Activated naive CD4-positive, alpha-beta T cell treated with anti-CD3 and anti-CD28 coated beads for 36 hours (primary cell): ENCODE results near the gene TEX101. TPM values are rescaled to one million over a fixed set of nuclear protein-coding genes. Genes with fewer than 3 reads are reported as not detected.

Experiments
- CTCF ChIA-PET: fragments of 350-600 bp; sonication (Branson Sonifier 250); formaldehyde crosslinking; loops from one replicate; lab custom pipeline; 2021; ENCODE audit warnings: antibody characterized with exemption; lab: Charles Lee
- DNase-seq: peaks from one replicate; pipeline ENCODE4 v3.0.0-alpha.2; 2020
- H3K27ac Mint-ChIP-seq: one replicate; pipeline ENCODE4 v1.8.0; 2021; ENCODE audit warnings: mild to moderate bottlenecking, mixed read lengths
- H3K27me3 Mint-ChIP-seq: one replicate; pipeline ENCODE4 v1.8.0; 2021; ENCODE audit warnings: low read depth, mixed read lengths
- H3K36me3 Mint-ChIP-seq: one replicate; pipeline ENCODE4 v1.8.0; 2021; ENCODE audit warnings: low read depth, mixed read lengths
- H3K4me1 Mint-ChIP-seq: one replicate; pipeline ENCODE4 v1.8.0; 2021; ENCODE audit warnings: low read depth, mixed read lengths
- H3K4me3 Mint-ChIP-seq: one replicate; pipeline ENCODE4 v1.8.0; 2021; ENCODE audit warnings: mild to moderate bottlenecking, moderate library complexity, mixed read lengths
- H3K9me3 Mint-ChIP-seq: one replicate; pipeline ENCODE4 v1.8.0; 2021; ENCODE audit warnings: mixed read lengths
- intact Hi-C: fragments of 100-400 bp; cut with micrococcal nuclease; formaldehyde crosslinking; loops from one replicate; pipeline ENCODE4 v1.15.1; 2023
- total RNA-seq, 2 experiments: library from RNA; stranded (reverse); gene quantifications; one replicate each; pipeline ENCODE4 v1.2.3, GENCODE V29; 2021

The TEX101 gene
- total RNA-seq, 2 experiments from 2014 or later: not detected

DNA sequence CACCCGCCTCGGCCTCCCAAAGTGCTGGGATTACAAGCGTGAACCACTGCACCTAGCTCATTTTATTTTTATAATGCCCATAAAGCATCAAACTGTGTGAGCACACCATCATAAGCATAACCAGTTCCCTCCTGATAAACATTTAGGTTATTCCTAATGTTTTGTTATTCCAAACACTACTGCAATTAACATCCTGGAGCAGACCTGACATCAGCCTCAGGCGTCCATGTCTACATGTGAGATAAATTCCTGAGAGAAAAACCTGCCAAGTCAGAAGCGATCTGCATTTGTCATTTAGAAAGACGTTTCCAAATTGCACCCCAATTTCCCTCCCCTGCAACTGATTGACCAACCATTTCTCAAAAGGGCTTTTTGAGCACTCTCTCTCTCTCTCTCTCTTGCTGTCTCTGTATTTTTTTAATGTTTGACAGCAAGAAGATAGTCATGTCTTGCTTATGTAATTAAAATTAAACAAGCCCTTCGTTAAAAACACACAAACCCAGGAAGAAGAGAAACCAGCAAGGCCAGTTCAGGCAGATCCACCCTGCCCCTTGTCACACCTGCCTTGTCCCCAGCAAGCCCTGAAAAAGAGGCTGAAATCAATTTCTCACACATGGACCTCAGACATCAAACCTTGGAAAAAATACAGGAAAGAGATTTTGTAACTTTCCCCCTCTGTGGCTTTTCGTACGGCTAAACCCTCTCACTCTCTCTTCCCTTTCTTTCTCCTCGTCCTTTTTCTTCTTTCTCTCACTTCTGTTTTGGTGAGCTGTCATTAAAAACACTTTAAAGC lies 40.8 kb downstream of the TEX101 start:
- intact Hi-C loops: no loop called here
- H3K9me3 Mint-ChIP-seq: peaks cover 4% of the 10 kb centered on the region
- no peak overlapping the region for H3K4me3 Mint-ChIP-seq
- H3K4me1 Mint-ChIP-seq: peaks cover 8% of the 10 kb centered on the region
- H3K36me3 Mint-ChIP-seq: no peaks in the 10 kb centered on the region
- CTCF ChIA-PET: interaction anchor here (1.6 kb wide), 1 partner anchor 64 kb away, joined by 4 read pairs; no protein-coding TSS in a partner anchor
- no peak overlapping the region for H3K27ac Mint-ChIP-seq
- DNase-seq: no peak
- no peaks in the 10 kb centered on the region for H3K27me3 Mint-ChIP-seq

DNA sequence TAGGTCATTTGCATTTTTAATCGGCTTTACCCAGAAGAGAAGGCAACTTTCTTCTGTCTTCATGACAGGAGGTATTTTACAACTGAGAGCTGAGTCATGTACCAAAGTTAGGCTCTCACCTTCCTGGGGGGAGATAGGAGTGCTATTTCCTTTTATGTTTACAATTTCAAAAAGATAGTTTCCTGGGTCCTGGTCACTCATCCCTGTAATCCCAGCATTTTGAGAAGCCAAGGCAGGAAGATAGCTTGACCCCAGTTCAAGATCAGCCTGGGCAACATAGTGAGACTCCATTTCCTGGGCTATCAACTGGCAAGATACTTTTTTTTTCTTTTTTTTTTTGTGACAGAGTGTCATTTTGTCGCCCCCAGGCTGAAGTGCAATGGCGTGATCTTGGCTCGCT lies 43.1 kb downstream of the TEX101 start:
- H3K4me3 Mint-ChIP-seq: no peak overlapping the region
- peaks cover 16% of the 10 kb centered on the region for H3K4me1 Mint-ChIP-seq
- H3K27ac Mint-ChIP-seq: no peak overlapping the region
- H3K36me3 Mint-ChIP-seq: no peaks in the 10 kb centered on the region
- no peaks in the 10 kb centered on the region for H3K27me3 Mint-ChIP-seq
- H3K9me3 Mint-ChIP-seq: no peaks in the 10 kb centered on the region
- no peak for DNase-seq
- intact Hi-C loops: no loop called here
- CTCF ChIA-PET: interaction anchor here (0.7 to 1.5 kb wide), 2 partner anchors 11 to 132 kb away, joined by 3 to 7 read pairs; no protein-coding TSS in a partner anchor

DNA sequence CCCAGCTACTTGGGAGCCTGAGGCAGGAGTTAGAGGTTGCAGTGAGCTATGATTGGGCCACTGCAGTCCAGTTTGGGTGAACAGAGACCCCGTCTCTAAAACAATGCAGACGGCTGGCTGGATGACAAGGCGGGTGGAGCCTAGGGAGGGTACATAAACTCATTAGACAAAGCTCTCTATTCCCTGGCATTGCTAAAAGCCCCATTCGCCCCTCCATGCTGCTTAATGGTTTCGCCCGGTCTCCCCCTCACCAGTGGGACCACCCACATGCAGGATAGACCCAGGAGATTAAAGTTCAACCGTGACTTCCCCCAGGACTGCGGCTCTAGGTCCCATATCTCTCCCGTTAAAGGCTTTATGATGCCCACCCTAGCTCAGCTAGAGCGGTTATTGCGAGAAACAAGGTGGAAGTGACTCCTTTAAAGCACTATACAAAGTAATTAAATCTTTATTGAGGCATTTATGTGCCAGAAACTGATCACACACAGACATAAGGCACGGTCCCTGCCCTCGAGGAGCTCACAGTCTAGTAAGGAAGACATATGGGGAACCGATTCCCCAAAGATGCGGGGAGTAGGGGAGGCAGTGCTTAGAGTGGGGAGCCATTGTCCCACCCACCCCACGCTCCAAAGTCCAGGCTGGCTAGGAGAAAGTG lies 45.8 kb downstream of the TEX101 start:
- Mint-ChIP-seq H3K4me1 (peaks cover 24% of the 10 kb centered on the region), H3K27ac (no peak overlapping the region), H3K36me3 (no peaks in the 10 kb centered on the region), H3K9me3 (no peaks in the 10 kb centered on the region), H3K4me3 (no peak overlapping the region), H3K27me3 (no peaks in the 10 kb centered on the region)
- no peak for DNase-seq
- intact Hi-C loops: loop anchor here (10.0 kb wide), 1 partner anchor 324 kb away; the partner anchor contains the start of gene KCNN4
- CTCF ChIA-PET: interaction anchor here (0.6 to 2.4 kb wide), 6 partner anchors 12 to 64 kb away, joined by 3 to 11 read pairs (median 4); no protein-coding TSS in a partner anchor

DNA sequence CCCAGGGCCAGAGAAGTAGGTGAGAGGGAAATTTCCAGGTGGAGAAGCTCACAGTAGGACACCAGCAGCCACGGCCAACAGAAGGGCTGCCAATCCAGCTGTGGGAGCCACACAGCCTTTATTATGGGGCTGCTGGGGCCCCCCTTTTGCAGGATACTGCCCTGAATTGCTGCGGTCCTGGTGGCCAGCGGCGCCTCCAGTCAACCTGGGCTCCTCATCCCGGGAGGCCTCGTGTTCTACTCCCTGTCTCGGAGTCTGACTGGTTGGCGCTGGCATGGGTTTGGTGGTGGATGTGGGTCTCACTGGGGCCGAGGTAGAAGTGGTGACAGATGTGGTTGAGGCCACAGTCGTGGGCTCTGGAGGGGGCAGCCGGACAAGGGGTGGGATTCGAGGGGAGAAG lies 46.6 kb downstream of the TEX101 start:
- CTCF ChIA-PET: interaction anchor here (0.7 to 2.4 kb wide), 4 partner anchors 8 to 57 kb away, joined by 3 to 11 read pairs (median 3); no protein-coding TSS in a partner anchor
- peaks cover 24% of the 10 kb centered on the region for H3K4me1 Mint-ChIP-seq
- H3K36me3 Mint-ChIP-seq: no peaks in the 10 kb centered on the region
- no peak for DNase-seq
- no peak overlapping the region for H3K4me3 Mint-ChIP-seq
- intact Hi-C loops: loop anchor here (10.0 kb wide), 1 partner anchor 323 kb away; the partner anchor contains the start of gene KCNN4
- no peaks in the 10 kb centered on the region for H3K9me3 Mint-ChIP-seq
- no peak overlapping the region for H3K27ac Mint-ChIP-seq
- H3K27me3 Mint-ChIP-seq: no peaks in the 10 kb centered on the region

DNA sequence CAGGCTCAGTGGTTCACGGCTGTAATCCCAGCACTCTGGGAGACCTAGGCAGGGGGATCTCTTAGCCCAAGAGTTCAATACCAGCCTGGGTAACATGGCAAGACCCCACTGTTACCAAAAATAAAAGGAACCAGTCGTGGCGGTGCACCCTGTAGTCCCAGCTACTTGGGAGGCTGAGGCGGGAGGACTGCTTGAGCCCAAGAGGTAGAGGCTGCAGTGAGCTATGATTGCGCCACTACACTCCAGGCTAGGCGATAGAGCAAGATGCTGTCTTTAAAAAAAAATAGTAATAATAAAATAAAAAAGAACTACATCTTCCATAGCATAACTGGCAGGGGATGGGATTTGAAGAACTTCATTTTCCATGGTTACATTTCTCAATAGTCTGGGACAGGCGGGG lies 47.7 kb downstream of the TEX101 start:
- H3K9me3 Mint-ChIP-seq: no peaks in the 10 kb centered on the region
- H3K27ac Mint-ChIP-seq: no peak overlapping the region
- H3K4me3 Mint-ChIP-seq: peak overlapping the region; percentile 94
- CTCF ChIA-PET: interaction anchor here (3.5 to 3.8 kb wide), 2 partner anchors 15 to 58 kb away, joined by 18 to 37 read pairs; no protein-coding TSS in a partner anchor
- intact Hi-C loops: loop anchor here (2.0 to 10.0 kb wide), 2 partner anchors 62 to 322 kb away; partner anchors contain the start of gene KCNN4
- H3K4me1 Mint-ChIP-seq: peaks cover 28% of the 10 kb centered on the region
- H3K36me3 Mint-ChIP-seq: no peaks in the 10 kb centered on the region
- no peak for DNase-seq
- H3K27me3 Mint-ChIP-seq: no peaks in the 10 kb centered on the region

DNA sequence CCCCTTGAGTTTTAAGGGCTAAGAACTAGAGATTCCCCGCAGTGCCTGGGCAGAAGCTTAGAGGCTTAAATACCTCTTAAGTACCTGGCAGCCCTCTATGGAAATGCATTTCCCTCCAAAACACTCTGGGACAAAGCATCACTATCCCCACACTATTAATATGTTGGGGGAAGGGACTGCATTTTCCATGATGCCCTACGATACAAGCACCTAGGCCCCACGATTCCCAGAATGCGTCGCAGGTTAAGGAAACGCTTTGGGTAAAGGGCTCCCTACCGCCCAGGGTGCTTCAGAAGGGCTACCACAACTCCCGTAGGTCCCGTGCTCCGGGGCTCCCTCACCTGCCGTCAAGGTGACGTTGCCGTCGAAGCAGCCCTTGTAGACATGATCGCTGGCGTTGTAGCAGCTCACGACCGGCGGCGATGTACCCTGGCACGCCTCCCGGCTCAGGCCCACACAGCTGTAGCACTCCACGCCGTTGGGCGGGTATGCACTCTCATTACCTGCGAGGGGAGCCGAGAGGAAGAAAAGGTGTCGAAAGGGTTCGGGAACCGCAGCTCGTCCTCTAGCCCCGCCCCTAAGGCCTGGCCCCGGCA lies 48.2 kb downstream of the TEX101 start:
- H3K36me3 Mint-ChIP-seq: no peaks in the 10 kb centered on the region
- intact Hi-C loops: loop anchor here (1.0 to 10.0 kb wide), 8 partner anchors 12 to 322 kb away; partner anchors contain the start of genes IRGQ, KCNN4, PHLDB3 and PINLYP
- DNase-seq: no peak
- H3K4me3 Mint-ChIP-seq: peak overlapping the region; percentile 94
- H3K4me1 Mint-ChIP-seq: peaks cover 30% of the 10 kb centered on the region
- CTCF ChIA-PET: interaction anchor here (0.8 to 3.8 kb wide), 6 partner anchors 16 to 132 kb away, joined by 3 to 37 read pairs (median 4); no protein-coding TSS in a partner anchor
- no peaks in the 10 kb centered on the region for H3K27me3 Mint-ChIP-seq
- H3K27ac Mint-ChIP-seq: peak overlapping the region; percentile 50
- H3K9me3 Mint-ChIP-seq: no peaks in the 10 kb centered on the region

DNA sequence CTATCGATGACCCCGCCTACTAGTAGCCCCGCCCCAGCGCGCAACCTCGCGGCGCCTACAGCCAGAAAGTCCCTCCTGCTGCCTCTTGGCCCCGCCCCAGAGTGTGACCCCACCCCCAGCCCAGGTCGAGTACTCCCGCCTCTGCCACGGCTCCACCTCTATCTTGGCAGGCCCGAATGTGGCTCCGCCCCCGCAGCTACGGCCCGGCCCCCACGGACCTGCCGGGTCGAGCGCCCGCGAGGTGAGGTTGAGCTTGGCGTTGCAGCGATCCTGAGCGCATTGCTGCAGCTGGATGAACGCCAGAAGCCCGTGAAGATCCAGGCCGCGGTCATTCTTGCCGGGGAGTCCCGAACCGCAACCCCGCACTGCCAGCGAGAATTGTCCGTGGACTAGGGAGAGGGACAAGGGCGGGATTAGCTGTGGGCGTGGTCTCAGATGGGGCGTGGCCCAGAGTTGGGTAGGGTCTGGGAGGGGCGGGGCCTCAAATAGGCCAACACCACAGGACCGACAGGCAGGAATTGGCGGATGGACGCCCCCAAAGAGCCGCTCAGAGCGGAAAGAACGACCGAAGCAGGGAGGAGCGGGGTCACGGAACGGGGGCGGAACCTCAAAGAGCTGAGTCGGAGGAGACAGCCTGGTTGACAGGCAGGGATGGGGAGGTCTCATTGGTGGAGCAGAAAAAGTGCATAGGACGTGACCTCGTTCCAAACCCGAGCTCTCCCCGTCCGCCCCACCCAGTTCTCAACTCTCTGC lies 48.9 kb downstream of the TEX101 start:
- H3K36me3 Mint-ChIP-seq: no peaks in the 10 kb centered on the region
- peaks cover 37% of the 10 kb centered on the region for H3K4me1 Mint-ChIP-seq
- no peaks in the 10 kb centered on the region for H3K27me3 Mint-ChIP-seq
- intact Hi-C loops: loop anchor here (1.0 to 10.0 kb wide), 9 partner anchors 12 to 321 kb away; partner anchors contain the start of genes IRGQ, KCNN4, PHLDB3 and PINLYP
- H3K4me3 Mint-ChIP-seq: peak overlapping the region; percentile 94
- H3K27ac Mint-ChIP-seq: peak overlapping the region; percentile 86
- CTCF ChIA-PET: interaction anchor here (0.6 to 3.8 kb wide), 7 partner anchors 16 to 131 kb away, joined by 3 to 37 read pairs (median 3); no protein-coding TSS in a partner anchor
- peak; percentile 100 for DNase-seq
- H3K9me3 Mint-ChIP-seq: no peaks in the 10 kb centered on the region

DNA sequence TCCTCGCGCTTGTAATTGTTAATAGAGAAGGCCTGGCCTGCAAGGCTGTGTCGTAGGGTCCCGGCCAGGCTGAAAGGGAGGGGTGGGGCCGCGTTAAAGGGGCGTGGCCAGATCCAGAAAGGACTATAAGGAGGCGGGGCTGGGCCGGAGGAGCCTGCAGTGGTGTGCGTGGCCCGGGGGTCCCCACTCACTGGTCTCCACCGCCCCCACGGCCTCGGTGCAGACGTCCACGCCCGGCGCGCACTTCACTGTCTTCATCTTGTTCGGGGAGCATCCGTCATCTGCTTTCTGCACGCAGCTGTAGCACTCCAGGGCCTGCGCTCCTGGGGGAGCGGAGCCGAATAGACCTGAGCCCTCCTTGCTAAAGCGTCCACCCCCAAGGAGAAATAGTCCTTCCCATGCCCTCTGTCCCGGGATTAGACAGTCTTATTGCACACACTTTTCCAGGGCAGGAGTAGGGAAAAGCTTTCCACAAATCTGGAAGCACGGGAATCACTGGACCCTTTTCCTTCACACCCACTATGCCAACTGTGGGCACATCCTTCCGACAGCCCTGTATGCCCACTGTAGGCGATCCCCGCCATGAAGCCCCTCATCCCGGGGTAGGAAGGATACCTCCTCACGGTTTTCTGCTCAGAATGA lies 49.6 kb downstream of the TEX101 start:
- CTCF ChIA-PET: interaction anchor here (0.6 to 3.8 kb wide), 6 partner anchors 15 to 130 kb away, joined by 3 to 37 read pairs (median 4); no protein-coding TSS in a partner anchor
- intact Hi-C loops: loop anchor here (1.0 to 10.0 kb wide), 2 partner anchors 204 to 321 kb away; partner anchors contain the start of gene KCNN4
- no peak for DNase-seq
- Mint-ChIP-seq H3K9me3 (no peaks in the 10 kb centered on the region), H3K27ac (peak overlapping the region; percentile 86), H3K4me3 (peak overlapping the region; percentile 94), H3K36me3 (no peaks in the 10 kb centered on the region), H3K4me1 (peaks cover 44% of the 10 kb centered on the region), H3K27me3 (no peaks in the 10 kb centered on the region)

DNA sequence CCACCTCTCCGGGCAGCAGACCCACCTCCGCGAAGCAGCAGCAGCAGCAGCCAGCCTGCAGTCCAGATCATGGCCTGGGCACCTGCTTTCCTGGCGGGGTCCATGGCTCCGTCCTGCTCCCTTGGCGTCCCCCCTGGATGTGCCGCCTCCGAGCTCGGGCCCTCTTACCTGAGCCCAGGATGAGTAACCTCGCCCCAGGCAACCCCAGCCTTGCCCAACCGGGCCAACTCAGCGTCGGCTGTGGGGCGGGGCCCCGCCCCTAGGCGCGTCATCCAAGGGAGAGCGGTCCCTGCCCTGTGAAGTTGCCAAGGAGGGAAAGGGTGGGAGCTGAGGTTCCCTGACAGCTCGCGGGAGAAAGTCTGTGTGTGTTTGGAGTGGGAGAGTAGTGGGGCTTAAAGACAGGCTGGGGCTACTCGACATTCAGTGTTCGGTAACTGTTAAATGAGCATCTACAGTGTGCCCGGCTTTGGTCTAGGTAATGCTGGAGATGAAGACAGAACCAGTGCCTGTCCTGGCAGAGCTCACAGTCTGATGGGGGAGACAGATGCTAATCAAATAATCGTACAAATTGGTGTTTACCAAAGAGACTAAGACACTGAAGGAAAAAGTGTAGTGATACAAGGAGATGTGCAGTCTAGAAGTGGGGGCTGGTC lies 50.9 kb downstream of the TEX101 start, which contains the start of gene LYPD3:
TSS of gene LYPD3 (minus strand) at position 141 of the 653 bp plus-strand sequence. CDS start at position 104, 37 bp downstream.
- Mint-ChIP-seq H3K9me3 (no peaks in the 10 kb centered on the region), H3K36me3 (no peaks in the 10 kb centered on the region), H3K27ac (peak within 1 kb of the TSS; percentile 21), H3K4me1 (peaks cover 56% of the 10 kb centered on the region), H3K27me3 (no peaks in the 10 kb centered on the region), H3K4me3 (peak within 1 kb of the TSS; percentile 94)
- intact Hi-C loops: loop anchor here (10.0 kb wide), 1 partner anchor 319 kb away; the partner anchor contains the start of gene KCNN4
- DNase-seq: no peak
- CTCF ChIA-PET: interaction anchor here (0.6 to 3.8 kb wide), 4 partner anchors 18 to 55 kb away, joined by 3 to 37 read pairs (median 11); no protein-coding TSS in a partner anchor

DNA sequence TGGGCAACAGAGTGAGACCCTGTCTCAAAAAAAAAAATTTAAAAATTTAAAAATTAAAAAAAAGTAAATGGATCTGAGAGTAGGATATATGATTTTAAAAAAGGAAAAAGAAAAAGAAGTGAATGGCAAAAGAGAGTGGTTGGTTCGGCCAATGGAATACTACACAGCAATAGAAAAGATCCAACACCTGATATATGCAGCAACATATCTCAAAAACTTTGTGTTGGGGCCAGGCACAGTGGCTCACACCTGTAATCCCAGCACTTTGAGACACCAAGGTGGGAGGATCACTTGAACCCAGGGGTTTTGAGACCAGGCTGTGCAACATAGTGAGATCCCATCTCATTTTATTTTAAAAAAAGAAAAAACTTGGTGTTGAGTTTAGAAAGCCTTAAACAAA lies 52.1 kb downstream of the TEX101 start:
- H3K36me3 Mint-ChIP-seq: no peaks in the 10 kb centered on the region
- H3K9me3 Mint-ChIP-seq: no peaks in the 10 kb centered on the region
- no peak for DNase-seq
- peaks cover 63% of the 10 kb centered on the region for H3K4me1 Mint-ChIP-seq
- intact Hi-C loops: loop anchor here (10.0 kb wide), 1 partner anchor 318 kb away; the partner anchor contains the start of gene KCNN4
- CTCF ChIA-PET: interaction anchor here (1.2 kb wide), 1 partner anchor 20 kb away, joined by 4 read pairs; no protein-coding TSS in a partner anchor
- no peaks in the 10 kb centered on the region for H3K27me3 Mint-ChIP-seq
- H3K27ac Mint-ChIP-seq: no peak overlapping the region
- no peak overlapping the region for H3K4me3 Mint-ChIP-seq
